Stimulated activated naive B cell treated with anti-CD40 and anti-IgM and Interleukin-4, amounts not matched to agents 10 μg/mL and 1 μg/mL and 100 μg/mL, for 72 hours (primary cell): ENCODE data around the gene PYROXD2.
A peak's percentile ranks its signal among the peaks of the same experiment; 100 is the strongest.
"Not testable (repeated sequence)": the region's sequence is repeated elsewhere in the genome, so short reads cannot be mapped to it uniquely, and the experiment has no call there.

Experiments
- ATAC-seq, 2 donors: fragments of 150-1000 bp; cut with Tn5 transposase; replicated peaks; 2 replicates each; pipeline ENCODE4 v1.10.0; 2021; ENCODE audit warnings: moderate library complexity in 1 of 2
- DNase-seq: peaks from one replicate; pipeline ENCODE4 v3.0.0; 2021
- H3K27ac Mint-ChIP-seq: one replicate; pipeline ENCODE4 v1.8.0; 2022; ENCODE audit warnings: mild to moderate bottlenecking, mixed read lengths
- H3K27me3 Mint-ChIP-seq, 2 donors: one replicate each; pipeline ENCODE4 v1.8.0; 2022; ENCODE audit warnings: mixed read lengths in 2 of 2
- H3K36me3 Mint-ChIP-seq, 2 donors: one replicate each; pipeline ENCODE4 v1.8.0; 2022; ENCODE audit warnings: mixed read lengths in 2 of 2, mild to moderate bottlenecking in 1 of 2
- H3K4me1 Mint-ChIP-seq, 2 donors: one replicate each; pipeline ENCODE4 v1.8.0; 2022; ENCODE audit warnings: mixed read lengths in 2 of 2, mild to moderate bottlenecking in 1 of 2
- H3K4me3 Mint-ChIP-seq, 2 donors: one replicate each; pipeline ENCODE4 v1.8.0; 2022; ENCODE audit warnings: mild to moderate bottlenecking in 2 of 2, mixed read lengths in 2 of 2, moderate library complexity in 1 of 2
- H3K9me3 Mint-ChIP-seq, 2 donors: one replicate each; pipeline ENCODE4 v1.8.0; 2022; ENCODE audit warnings: mixed read lengths in 2 of 2, mild to moderate bottlenecking in 1 of 2

PYROXD2 gene

GRCh38 chr10:98400482-98400881 is 14.5 kb downstream of the PYROXD2 start:
- Mint-ChIP-seq H3K9me3 (no peaks in the 10 kb centered on the region), H3K4me3 (no peak overlapping the region), H3K4me1 (peaks cover 5 to 8% of the 10 kb centered on the region in 2 donors), H3K36me3 (peaks cover 6 to 18% of the 10 kb centered on the region in 2 donors), H3K27me3 (no peaks in the 10 kb centered on the region), H3K27ac (no peak overlapping the region)
- DNase-seq (no peak), ATAC-seq (no peak)

- H3K27me3 Mint-ChIP-seq: no peaks in the 10 kb centered on the region
- peaks cover 6 to 18% of the 10 kb centered on the region in 2 donors for H3K36me3 Mint-ChIP-seq
- DNase-seq: no peak
- ATAC-seq: no peak
- no peaks in the 10 kb centered on the region for H3K9me3 Mint-ChIP-seq
- H3K4me3 Mint-ChIP-seq: no peak overlapping the region
- no peak overlapping the region for H3K27ac Mint-ChIP-seq
- peaks cover 4 to 8% of the 10 kb centered on the region in 2 donors for H3K4me1 Mint-ChIP-seq
Observed at GRCh38 chr10:98399784-98400183, 15.2 kb downstream of the PYROXD2 start.

DNA sequence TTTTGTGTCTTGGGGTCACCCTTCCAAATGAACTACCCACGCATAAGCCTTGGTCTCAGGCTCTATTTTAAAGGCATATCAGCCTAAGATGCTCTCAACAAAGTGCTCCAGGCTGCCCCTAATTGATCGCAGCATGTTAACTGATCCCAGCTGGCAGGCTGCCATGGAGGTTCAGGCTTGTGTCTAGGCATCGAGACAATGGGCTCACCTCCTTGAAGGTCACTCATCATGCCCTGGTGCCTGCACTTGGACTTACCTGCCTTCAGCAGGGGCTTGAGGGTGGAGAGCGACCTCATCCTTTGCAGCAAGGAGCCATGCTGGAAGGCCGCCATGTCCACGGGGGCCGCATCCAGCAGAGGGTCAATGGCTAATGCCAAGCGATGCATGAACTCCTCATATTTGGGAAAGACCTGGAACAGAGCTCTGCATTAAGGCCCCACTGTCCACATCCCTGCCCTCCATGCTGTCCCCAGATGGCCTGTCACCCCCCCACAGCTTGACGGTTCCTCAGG is 17.8 kb downstream of the PYROXD2 start:
- H3K27ac Mint-ChIP-seq: no peak overlapping the region
- ATAC-seq (no peak), DNase-seq (no peak)
- no peaks in the 10 kb centered on the region for H3K9me3 Mint-ChIP-seq
- no peak overlapping the region for H3K4me3 Mint-ChIP-seq
- H3K36me3 Mint-ChIP-seq: peaks cover 7 to 9% of the 10 kb centered on the region in 2 donors
- H3K27me3 Mint-ChIP-seq: no peaks in the 10 kb centered on the region
- H3K4me1 Mint-ChIP-seq: no peaks in the 10 kb centered on the region

DNA sequence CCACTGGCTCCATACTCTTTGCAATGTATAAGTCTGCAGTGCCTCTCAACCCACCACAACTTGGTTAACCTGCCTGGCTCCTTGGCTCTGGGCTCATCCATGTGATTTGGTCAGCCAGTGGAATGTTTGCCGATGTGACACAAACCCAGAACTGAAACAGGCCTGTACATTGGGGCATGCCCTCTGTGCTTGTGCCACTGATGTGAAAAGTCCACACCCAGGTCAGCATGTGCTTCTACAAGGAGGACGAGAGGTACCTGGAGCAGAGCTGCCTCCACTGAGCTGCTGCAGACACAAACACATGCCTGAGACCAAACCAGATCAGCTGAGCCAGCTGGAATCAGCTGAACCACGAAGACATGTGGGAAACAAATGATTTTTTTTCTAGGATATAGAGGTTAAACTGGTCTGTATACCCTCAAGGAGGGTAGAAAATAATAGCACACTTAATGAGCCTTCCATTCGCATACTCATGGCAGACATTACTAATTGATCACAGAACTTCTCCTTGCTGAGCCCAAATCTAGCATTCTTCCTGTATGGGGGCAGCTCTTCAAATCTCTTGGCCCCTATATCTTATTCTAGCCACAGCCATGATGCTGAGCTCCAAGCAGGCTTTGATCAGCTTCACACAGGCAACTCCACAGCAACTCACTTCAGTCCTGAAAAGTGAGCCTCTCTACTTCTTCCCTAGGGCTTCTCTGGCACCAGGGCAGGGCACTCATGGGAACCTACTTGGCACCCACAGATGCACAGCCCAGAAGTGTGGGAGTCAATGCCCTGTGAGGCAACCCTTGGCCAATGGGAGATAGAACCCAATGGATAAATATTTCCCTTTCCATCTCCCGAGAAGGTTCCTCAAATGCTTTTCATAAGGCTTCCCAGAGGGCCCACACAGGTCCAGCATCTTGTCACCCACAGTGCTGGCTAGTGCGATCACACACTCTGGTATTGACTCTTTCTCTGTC is 18.6 kb downstream of the PYROXD2 start:
- no peaks in the 10 kb centered on the region for H3K27me3 Mint-ChIP-seq
- no peak overlapping the region for H3K27ac Mint-ChIP-seq
- ATAC-seq (no peak), DNase-seq (no peak)
- peaks cover 3 to 4% of the 10 kb centered on the region in 2 donors for H3K4me1 Mint-ChIP-seq
- H3K36me3 Mint-ChIP-seq: peaks cover 7 to 9% of the 10 kb centered on the region in 2 donors
- no peak overlapping the region for H3K4me3 Mint-ChIP-seq
- H3K9me3 Mint-ChIP-seq: no peaks in the 10 kb centered on the region

DNA sequence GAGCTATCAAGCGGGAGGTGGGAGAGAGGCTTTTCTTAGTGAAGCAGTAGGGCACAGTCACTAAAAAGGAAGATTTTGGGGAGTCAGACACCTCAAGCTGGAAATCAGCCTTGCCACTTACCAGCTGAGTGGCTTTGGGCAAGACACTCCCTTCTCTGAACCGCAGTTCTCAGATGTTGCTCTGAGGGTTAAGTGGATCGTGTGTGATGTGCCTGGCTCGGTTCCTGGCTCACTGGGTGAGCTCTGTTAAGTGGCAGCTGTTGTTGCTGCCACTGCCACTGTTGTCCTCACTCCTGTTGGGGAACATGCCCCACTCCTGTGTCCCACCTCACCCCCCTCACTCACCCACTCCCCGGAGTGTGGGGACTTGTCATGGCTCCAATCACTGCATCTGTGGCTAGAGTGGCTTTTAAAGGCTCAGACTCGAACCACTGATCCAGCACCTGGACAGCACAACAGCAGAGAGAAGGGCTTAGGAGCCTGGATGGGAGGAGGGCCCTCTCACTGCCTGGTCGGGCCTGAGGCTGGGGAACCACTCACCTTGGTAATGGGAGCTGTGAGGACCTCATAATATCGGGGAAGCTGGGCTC is 20.0 kb downstream of the PYROXD2 start:
- no peaks in the 10 kb centered on the region for H3K9me3 Mint-ChIP-seq
- peaks cover 6 to 16% of the 10 kb centered on the region in 2 donors for H3K4me1 Mint-ChIP-seq
- no peak overlapping the region for H3K27ac Mint-ChIP-seq
- H3K4me3 Mint-ChIP-seq: no peak overlapping the region
- peaks cover 7 to 9% of the 10 kb centered on the region in 2 donors for H3K36me3 Mint-ChIP-seq
- no peaks in the 10 kb centered on the region for H3K27me3 Mint-ChIP-seq
- ATAC-seq (no peak), DNase-seq (no peak)

GRCh38 chr10:98391578-98391991 is 23.4 kb downstream of the PYROXD2 start:
- DNase-seq (no peak), ATAC-seq (no peak)
- Mint-ChIP-seq H3K4me3 (no peak overlapping the region), H3K4me1 (peaks cover 6 to 16% of the 10 kb centered on the region in 2 donors), H3K27ac (no peak overlapping the region), H3K27me3 (no peaks in the 10 kb centered on the region), H3K9me3 (no peaks in the 10 kb centered on the region), H3K36me3 (peaks cover 3 to 5% of the 10 kb centered on the region in 2 donors)

GRCh38 chr10:98391065-98391464 is 23.9 kb downstream of the PYROXD2 start:
- Mint-ChIP-seq H3K9me3 (no peaks in the 10 kb centered on the region), H3K4me3 (no peak overlapping the region), H3K27ac (no peak overlapping the region), H3K4me1 (peaks cover 6 to 16% of the 10 kb centered on the region in 2 donors), H3K36me3 (peaks cover 2 to 3% of the 10 kb centered on the region in 2 donors), H3K27me3 (no peaks in the 10 kb centered on the region)
- no peak for DNase-seq
- ATAC-seq: peak in 1 of 2 donors; percentile 38

GRCh38 chr10:98390406-98390805 is 24.6 kb downstream of the PYROXD2 start:
- H3K27ac Mint-ChIP-seq: no peak overlapping the region
- H3K9me3 Mint-ChIP-seq: no peaks in the 10 kb centered on the region
- no peak overlapping the region for H3K4me3 Mint-ChIP-seq
- no peak for ATAC-seq
- peaks cover 2 to 3% of the 10 kb centered on the region in 2 donors for H3K36me3 Mint-ChIP-seq
- H3K4me1 Mint-ChIP-seq: peaks cover 6 to 16% of the 10 kb centered on the region in 2 donors
- no peak for DNase-seq
- no peaks in the 10 kb centered on the region for H3K27me3 Mint-ChIP-seq

DNA sequence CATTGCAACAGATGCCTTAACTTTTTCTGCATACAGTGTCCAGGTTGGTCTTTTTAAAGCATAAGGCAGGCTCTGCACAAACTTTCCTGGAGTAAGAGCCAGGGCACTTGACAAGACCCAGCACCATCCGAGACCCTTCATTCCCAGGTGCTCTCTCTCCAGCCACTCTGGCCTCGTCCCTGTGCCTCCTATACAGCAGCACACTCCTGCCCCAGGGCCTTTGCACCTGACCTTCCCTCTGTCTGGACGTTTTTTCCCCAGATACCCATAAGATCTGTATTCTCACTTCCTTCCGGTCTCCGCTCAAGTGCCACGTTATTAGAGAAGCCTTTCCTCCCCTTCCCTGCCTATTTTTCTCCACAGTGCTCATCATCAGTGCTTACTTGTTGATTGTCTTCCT is 25.6 kb downstream of the PYROXD2 start:
- H3K36me3 Mint-ChIP-seq: peaks cover 2 to 7% of the 10 kb centered on the region in 2 donors
- H3K4me3 Mint-ChIP-seq: no peak overlapping the region
- no peaks in the 10 kb centered on the region for H3K9me3 Mint-ChIP-seq
- H3K4me1 Mint-ChIP-seq: peaks cover 6 to 16% of the 10 kb centered on the region in 2 donors
- ATAC-seq (no peak), DNase-seq (no peak)
- H3K27me3 Mint-ChIP-seq: no peaks in the 10 kb centered on the region
- H3K27ac Mint-ChIP-seq: no peak overlapping the region

DNA sequence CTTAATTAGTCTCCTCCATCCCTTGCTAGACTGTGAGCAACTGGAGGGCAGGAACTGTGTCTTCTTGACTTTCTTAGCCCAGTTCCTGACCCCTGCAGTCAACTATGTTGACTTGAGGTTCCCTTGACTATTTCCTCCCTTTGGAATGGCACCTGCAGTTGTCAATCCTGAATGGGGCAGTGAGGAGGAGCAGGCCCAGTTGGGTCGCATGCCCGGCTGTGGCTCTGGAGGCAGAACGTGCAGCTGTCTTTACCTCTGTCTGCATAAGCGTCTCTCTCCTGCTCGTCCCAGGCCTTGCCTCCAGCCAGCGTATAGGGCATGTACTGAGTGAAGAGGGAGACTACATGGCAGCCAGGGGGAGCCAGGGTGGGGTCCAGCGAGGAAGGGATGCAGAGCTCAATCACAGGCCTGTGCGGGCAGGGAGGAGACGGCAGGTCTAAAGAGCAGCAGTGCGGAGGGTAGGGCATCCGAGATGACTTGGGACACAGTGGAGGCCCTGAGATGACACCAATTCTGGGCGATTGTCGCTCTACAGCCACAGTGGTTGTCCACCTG is 26.8 kb downstream of the PYROXD2 start:
- no peaks in the 10 kb centered on the region for H3K27me3 Mint-ChIP-seq
- peaks cover 2 to 4% of the 10 kb centered on the region in 2 donors for H3K36me3 Mint-ChIP-seq
- H3K9me3 Mint-ChIP-seq: no peaks in the 10 kb centered on the region
- H3K4me3 Mint-ChIP-seq: no peak overlapping the region
- DNase-seq: no peak
- no peak for ATAC-seq
- peaks cover 6 to 16% of the 10 kb centered on the region in 2 donors for H3K4me1 Mint-ChIP-seq
- no peak overlapping the region for H3K27ac Mint-ChIP-seq

DNA sequence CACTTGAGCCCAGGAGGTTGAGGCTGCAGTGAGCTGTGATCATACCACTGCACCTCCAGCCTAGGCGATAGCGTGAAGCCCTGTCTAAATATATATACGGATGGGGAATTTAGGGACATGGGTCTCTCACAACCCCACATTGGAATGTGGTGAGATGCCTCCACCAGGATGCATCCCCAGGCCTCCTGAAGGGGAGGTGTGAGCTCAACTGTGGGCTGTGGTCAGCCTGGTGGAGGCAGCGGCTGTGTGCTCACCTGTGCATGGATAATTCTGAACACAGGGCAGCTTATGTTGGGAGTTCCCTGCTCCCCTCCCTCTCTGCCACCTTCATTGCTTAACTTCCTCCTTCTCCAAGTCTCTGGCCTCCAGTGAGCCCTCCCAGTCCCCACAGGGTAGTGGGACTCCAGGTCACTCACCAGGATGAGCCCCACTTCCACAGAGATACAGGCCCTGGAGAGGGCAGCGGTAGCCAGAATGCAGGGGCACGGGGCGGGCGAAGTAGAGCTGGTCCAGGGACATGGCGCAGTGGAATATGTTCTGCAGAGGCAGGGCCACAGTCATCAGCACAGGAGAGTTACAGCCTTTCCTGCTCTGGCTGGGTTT is 30.4 kb downstream of the PYROXD2 start:
- no peak for DNase-seq
- Mint-ChIP-seq H3K27ac (no peak overlapping the region), H3K4me3 (no peak overlapping the region), H3K27me3 (no peaks in the 10 kb centered on the region), H3K9me3 (no peaks in the 10 kb centered on the region), H3K4me1 (no peaks in the 10 kb centered on the region), H3K36me3 (peaks cover 4 to 7% of the 10 kb centered on the region in 2 donors)
- no peak for ATAC-seq

GRCh38 chr10:98383869-98384268 is 31.1 kb downstream of the PYROXD2 start:
- DNase-seq (no peak), ATAC-seq (no peak)
- Mint-ChIP-seq H3K27me3 (no peaks in the 10 kb centered on the region), H3K4me3 (no peak overlapping the region), H3K4me1 (no peaks in the 10 kb centered on the region), H3K9me3 (no peaks in the 10 kb centered on the region), H3K36me3 (peaks cover 4 to 7% of the 10 kb centered on the region in 2 donors), H3K27ac (no peak overlapping the region)

GRCh38 chr10:98383134-98383667 is 31.8 kb downstream of the PYROXD2 start:
- H3K4me1 Mint-ChIP-seq, H3K4me3 Mint-ChIP-seq, H3K27me3 Mint-ChIP-seq, DNase-seq, ATAC-seq, H3K9me3 Mint-ChIP-seq, H3K27ac Mint-ChIP-seq, H3K36me3 Mint-ChIP-seq: not testable (repeated sequence)

DNA sequence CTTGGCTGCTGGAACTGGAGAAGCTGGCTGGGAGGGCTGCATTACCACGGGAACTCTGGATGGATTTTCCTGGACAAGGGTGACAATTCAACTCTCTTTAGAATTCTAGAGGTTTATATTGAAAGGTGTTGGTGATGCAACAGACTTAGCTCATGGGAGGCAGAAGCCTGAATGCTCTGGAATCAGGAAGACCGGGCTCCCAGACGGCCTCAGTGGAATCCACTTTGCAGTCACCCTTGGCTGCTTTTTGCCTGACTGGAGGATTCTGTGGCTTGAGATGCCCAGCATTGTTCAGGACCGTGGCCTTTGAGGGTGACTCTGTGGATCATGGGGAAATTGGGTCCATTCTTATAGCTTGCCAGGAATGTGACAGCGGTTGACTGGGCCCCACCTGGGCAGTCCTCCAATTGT is 32.3 kb downstream of the PYROXD2 start:
- Mint-ChIP-seq H3K27me3 (no peaks in the 10 kb centered on the region), H3K36me3 (peaks cover 4 to 7% of the 10 kb centered on the region in 2 donors), H3K4me1 (no peaks in the 10 kb centered on the region), H3K9me3 (no peaks in the 10 kb centered on the region), H3K27ac (no peak overlapping the region), H3K4me3 (no peak overlapping the region)
- ATAC-seq (no peak), DNase-seq (no peak)
